OCI-LY1 (cell line): ENCODE data around the gene COP1.
"Not testable (repeated sequence)": the region's sequence is repeated elsewhere in the genome, so short reads cannot be mapped to it uniquely, and the experiment has no call there.

Experiments used
- CTCF ChIP-seq: fragments of 200-600 bp; sonication (generic), shearing (Covaris generic); IDR thresholded peaks from 2 replicates; pipeline ENCODE4 v1.5.1; 2017; ENCODE audit warnings: mild to moderate bottlenecking, antibody characterized with exemption, low read length, moderate library complexity, mixed read lengths
- EZH2 ChIP-seq: fragments of 200-600 bp; sonication (generic), shearing (Covaris generic); IDR thresholded peaks from 2 replicates; pipeline ENCODE4 v1.8.0; 2017; ENCODE audit warnings: borderline replicate concordance, mixed run types, mild to moderate bottlenecking, antibody characterized with exemption, low read length, moderate library complexity, mixed read lengths

GRCh38 chr1:175994660-175995059 lies 212.4 kb downstream of the COP1 start:
- not testable (repeated sequence) for TF ChIP-seq EZH2, CTCF
